Neural progenitor cell (in vitro differentiated cells): ENCODE data around the gene NCF2. TPM values are rescaled to one million over a fixed set of nuclear protein-coding genes. Genes with fewer than 3 reads are reported as not detected.

ENCODE experiments used
- DNase-seq: peaks from one replicate; pipeline ENCODE4 v3.0.0-alpha.2; 2016; ENCODE audit warnings: low spot score
- H2AFZ ChIP-seq: fragments of 200-600 bp; sonication (generic); replicated peaks from 2 replicates; pipeline ENCODE4 v1.6.1; 2016; ENCODE audit warnings: antibody characterized with exemption
- H3F3A ChIP-seq: fragments of 200-600 bp; sonication (generic); 2 replicates; pipeline ENCODE4 v1.6.1; 2016; ENCODE audit warnings: antibody characterized with exemption, low read depth
- H3K27ac ChIP-seq: fragments of 200-600 bp; sonication (generic); 2 replicates; pipeline ENCODE4 v1.5.1; 2016; ENCODE audit warnings: mild to moderate bottlenecking
- H3K27me3 ChIP-seq: fragments of 200-600 bp; sonication (generic); 2 replicates; pipeline ENCODE4 v1.6.1; 2016; ENCODE audit warnings: mild to moderate bottlenecking, moderate library complexity
- H3K36me3 ChIP-seq: fragments of 200-600 bp; sonication (generic); 2 replicates; pipeline ENCODE4 v1.5.1; 2016
- H3K4me1 ChIP-seq: fragments of 200-600 bp; sonication (generic); 2 replicates; pipeline ENCODE4 v1.6.1; 2016; ENCODE audit warnings: mixed run types
- H3K4me2 ChIP-seq: fragments of 200-600 bp; sonication (generic); 2 replicates; pipeline ENCODE4 v1.6.1; 2016
- H3K4me3 ChIP-seq: fragments of 200-600 bp; sonication (generic); 2 replicates; pipeline ENCODE4 v1.5.1; 2016
- H3K79me2 ChIP-seq: fragments of 200-600 bp; sonication (generic); 2 replicates; pipeline ENCODE4 v1.6.1; 2016; ENCODE audit warnings: low read depth
- H3K9ac ChIP-seq: fragments of 200-600 bp; sonication (generic); 2 replicates; pipeline ENCODE4 v1.6.1; 2016
- H3K9me3 ChIP-seq: fragments of 200-600 bp; sonication (generic); 2 replicates; pipeline ENCODE4 v1.5.1; 2016; ENCODE audit warnings: low read depth
- H4K20me1 ChIP-seq: fragments of 200-600 bp; sonication (generic); 2 replicates; pipeline ENCODE4 v1.6.1; 2016; ENCODE audit warnings: low read depth
- H3K27ac Mint-ChIP-seq: 3 replicates; pipeline ENCODE4 v1.8.0; 2021; ENCODE audit warnings: mixed read lengths
- H3K27me3 Mint-ChIP-seq: 2 replicates; pipeline ENCODE4 v1.8.0; 2022; ENCODE audit warnings: low read depth, mild to moderate bottlenecking, inconsistent platforms, moderate library complexity, mixed read lengths; ENCODE audit not compliant: insufficient read depth
- H3K36me3 Mint-ChIP-seq: 3 replicates; pipeline ENCODE4 v1.8.0; 2021; ENCODE audit warnings: mixed read lengths
- H3K4me1 Mint-ChIP-seq: 3 replicates; pipeline ENCODE4 v1.8.0; 2021; ENCODE audit warnings: mixed read lengths
- H3K4me3 Mint-ChIP-seq: 3 replicates; pipeline ENCODE4 v1.8.0; 2021; ENCODE audit warnings: mild to moderate bottlenecking, moderate library complexity, mixed read lengths
- H3K9me3 Mint-ChIP-seq: 3 replicates; pipeline ENCODE4 v1.8.0; 2020; ENCODE audit warnings: mixed read lengths
- EZH2 ChIP-seq: fragments of 200-600 bp; sonication (generic); IDR thresholded peaks from 2 replicates; pipeline ENCODE4 v1.6.1; 2017; ENCODE audit warnings: antibody characterized with exemption, mild to moderate bottlenecking, moderate library complexity
- EZH2phosphoT487 ChIP-seq: fragments of 200-600 bp; sonication (generic); IDR thresholded peaks from 2 replicates; pipeline ENCODE4 v1.6.1; 2017; ENCODE audit warnings: antibody characterized with exemption
- total RNA-seq: library from RNA; depleted of rRNA; stranded (reverse); fragments of >200 nt; gene quantifications from 2 replicates; pipeline ENCODE4 v1.2.3, GENCODE V29; 2015; ENCODE audit warnings: low replicate concordance
- TF ChIP-seq, protein P1 (sequence below): fragments of 200-600 bp; sonication (generic); IDR thresholded peaks from 2 replicates; pipeline ENCODE4 v1.5.1; 2017; ENCODE audit warnings: antibody characterized with exemption, mild to moderate bottlenecking

Gene NCF2
- total RNA-seq, 1 donor from 2014 or later, result not detected

DNA sequence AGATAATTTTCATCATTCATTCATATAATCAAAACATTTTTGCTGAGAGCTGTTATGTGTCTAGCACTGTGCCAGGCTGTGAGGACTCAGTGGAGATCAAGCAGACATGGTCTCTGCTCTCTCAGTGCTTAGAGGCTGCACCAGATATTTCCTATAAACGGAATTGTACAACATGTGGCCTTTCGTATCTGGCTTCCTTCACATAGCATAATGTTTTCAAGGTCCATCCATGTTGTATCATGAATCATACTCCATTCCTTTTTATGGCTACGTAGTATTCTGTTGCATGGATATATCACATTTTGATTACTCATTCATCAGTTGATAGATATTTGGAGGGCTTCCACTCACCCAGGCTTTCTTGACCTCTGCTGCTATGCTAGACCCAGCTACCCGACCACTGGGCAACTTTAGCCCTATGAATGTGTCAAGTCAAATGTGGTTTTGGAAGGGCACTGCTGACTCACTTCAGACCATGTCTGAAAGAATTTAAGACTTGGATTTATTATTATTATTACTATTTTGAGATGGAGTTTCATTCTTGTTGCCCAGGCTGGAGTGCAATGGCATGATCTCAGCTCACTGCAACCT lies 18.5 kb downstream of the NCF2 start:
- no peak for TF ChIP-seq EZH2
- no peak for TF ChIP-seq EZH2phosphoT487
- TF ChIP-seq, protein P1, sequence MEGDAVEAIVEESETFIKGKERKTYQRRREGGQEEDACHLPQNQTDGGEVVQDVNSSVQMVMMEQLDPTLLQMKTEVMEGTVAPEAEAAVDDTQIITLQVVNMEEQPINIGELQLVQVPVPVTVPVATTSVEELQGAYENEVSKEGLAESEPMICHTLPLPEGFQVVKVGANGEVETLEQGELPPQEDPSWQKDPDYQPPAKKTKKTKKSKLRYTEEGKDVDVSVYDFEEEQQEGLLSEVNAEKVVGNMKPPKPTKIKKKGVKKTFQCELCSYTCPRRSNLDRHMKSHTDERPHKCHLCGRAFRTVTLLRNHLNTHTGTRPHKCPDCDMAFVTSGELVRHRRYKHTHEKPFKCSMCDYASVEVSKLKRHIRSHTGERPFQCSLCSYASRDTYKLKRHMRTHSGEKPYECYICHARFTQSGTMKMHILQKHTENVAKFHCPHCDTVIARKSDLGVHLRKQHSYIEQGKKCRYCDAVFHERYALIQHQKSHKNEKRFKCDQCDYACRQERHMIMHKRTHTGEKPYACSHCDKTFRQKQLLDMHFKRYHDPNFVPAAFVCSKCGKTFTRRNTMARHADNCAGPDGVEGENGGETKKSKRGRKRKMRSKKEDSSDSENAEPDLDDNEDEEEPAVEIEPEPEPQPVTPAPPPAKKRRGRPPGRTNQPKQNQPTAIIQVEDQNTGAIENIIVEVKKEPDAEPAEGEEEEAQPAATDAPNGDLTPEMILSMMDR, result no peak
- Mint-ChIP-seq H3K27me3 (peaks cover 3% of the 10 kb centered on the region), H3K36me3 (no peaks in the 10 kb centered on the region), H3K9me3 (no peaks in the 10 kb centered on the region), H3K4me3 (no peak overlapping the region), H3K27ac (no peak overlapping the region), H3K4me1 (peaks cover 5% of the 10 kb centered on the region)
- DNase-seq, result no peak
- Histone ChIP-seq H3K79me2 (no peaks in the 10 kb centered on the region), H3K9ac (no peak overlapping the region), H3K27me3 (no peaks in the 10 kb centered on the region), H3K4me3 (no peak overlapping the region), H4K20me1 (no peaks in the 10 kb centered on the region), H3K9me3 (no peaks in the 10 kb centered on the region), H3F3A (no peaks in the 10 kb centered on the region), H3K36me3 (no peaks in the 10 kb centered on the region), H3K27ac (no peak overlapping the region), H3K4me1 (no peaks in the 10 kb centered on the region), H3K4me2 (no peak overlapping the region), H2AFZ (no peak overlapping the region)

DNA sequence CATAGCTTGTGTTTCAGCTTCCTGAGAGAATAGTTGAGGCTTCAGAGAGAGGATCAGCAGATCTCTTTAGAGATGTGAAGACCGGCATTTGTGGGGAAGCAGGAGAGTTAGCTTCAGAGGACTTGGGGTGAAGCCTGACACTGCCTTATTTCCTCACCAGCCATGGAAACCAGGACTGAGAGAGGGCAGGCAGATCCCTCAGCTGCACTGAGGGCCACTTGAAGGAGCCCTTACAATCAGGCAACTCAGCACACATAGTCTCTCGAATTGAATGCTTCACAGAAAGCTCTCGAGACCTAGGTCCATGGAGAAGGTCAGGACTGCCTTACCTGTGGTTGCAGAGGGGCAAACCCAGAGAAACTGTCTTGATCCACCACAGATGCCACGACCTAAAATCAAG lies 19.8 kb downstream of the NCF2 start:
- Histone ChIP-seq H4K20me1 (no peaks in the 10 kb centered on the region), H3K9ac (no peak overlapping the region), H3K36me3 (no peaks in the 10 kb centered on the region), H3K27me3 (no peaks in the 10 kb centered on the region), H3K9me3 (no peaks in the 10 kb centered on the region), H2AFZ (no peak overlapping the region), H3K4me1 (no peaks in the 10 kb centered on the region), H3F3A (no peaks in the 10 kb centered on the region), H3K79me2 (no peaks in the 10 kb centered on the region), H3K4me2 (no peak overlapping the region), H3K4me3 (no peak overlapping the region), H3K27ac (no peak overlapping the region)
- H3K4me1 Mint-ChIP-seq, result no peaks in the 10 kb centered on the region
- H3K36me3 Mint-ChIP-seq, result no peaks in the 10 kb centered on the region
- H3K9me3 Mint-ChIP-seq, result no peaks in the 10 kb centered on the region
- H3K27me3 Mint-ChIP-seq, result peaks cover 5% of the 10 kb centered on the region
- H3K27ac Mint-ChIP-seq, result no peak overlapping the region
- H3K4me3 Mint-ChIP-seq, result no peak overlapping the region
- no peak for DNase-seq
- TF ChIP-seq EZH2 (no peak), EZH2phosphoT487 (no peak)
- TF ChIP-seq, protein P1, result no peak

DNA sequence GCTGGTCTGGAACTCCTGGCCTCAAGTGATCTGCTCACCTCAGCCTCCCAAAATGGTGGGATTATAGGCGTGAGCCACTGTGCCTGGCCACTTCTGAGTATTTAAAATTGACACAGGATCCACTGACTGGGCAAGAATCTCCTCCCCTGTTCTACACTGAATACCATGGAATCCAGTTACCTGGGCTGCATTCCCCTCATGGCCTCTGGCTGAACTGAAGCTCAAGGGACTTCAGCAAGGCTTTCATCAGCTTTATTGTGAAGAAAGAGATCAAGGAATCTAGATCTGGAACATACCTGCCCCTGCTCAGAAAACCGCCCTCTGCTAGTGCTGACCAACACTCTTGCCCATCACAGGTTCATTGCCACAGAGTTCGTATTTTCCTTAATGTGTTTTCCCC lies 20.5 kb downstream of the NCF2 start:
- no peaks in the 10 kb centered on the region for H3K4me1 Mint-ChIP-seq
- Histone ChIP-seq H3K9me3 (no peaks in the 10 kb centered on the region), H2AFZ (no peak overlapping the region), H3K27ac (no peak overlapping the region), H3K4me1 (no peaks in the 10 kb centered on the region), H3F3A (no peaks in the 10 kb centered on the region), H3K79me2 (no peaks in the 10 kb centered on the region), H3K36me3 (no peaks in the 10 kb centered on the region), H3K9ac (no peak overlapping the region), H3K4me3 (no peak overlapping the region), H3K4me2 (no peak overlapping the region), H4K20me1 (no peaks in the 10 kb centered on the region), H3K27me3 (no peaks in the 10 kb centered on the region)
- no peak for DNase-seq
- peaks cover 5% of the 10 kb centered on the region for H3K27me3 Mint-ChIP-seq
- H3K36me3 Mint-ChIP-seq, result no peaks in the 10 kb centered on the region
- H3K4me3 Mint-ChIP-seq, result no peak overlapping the region
- TF ChIP-seq EZH2 (no peak), EZH2phosphoT487 (no peak)
- TF ChIP-seq, protein P1, result no peak
- H3K9me3 Mint-ChIP-seq, result no peaks in the 10 kb centered on the region
- H3K27ac Mint-ChIP-seq, result no peak overlapping the region
